ENCODE results near the gene PROM1. TPM values are rescaled to one million over a fixed set of nuclear protein-coding genes. Genes with fewer than 3 reads are reported as not detected.

The PROM1 gene
- total and polyA plus RNA-seq, 9 of the 15 experiments (the other 6 are each of a cell fraction or from before 2014, with no cell fraction given) = 0.05 TPM; not detected in 8

DNA sequence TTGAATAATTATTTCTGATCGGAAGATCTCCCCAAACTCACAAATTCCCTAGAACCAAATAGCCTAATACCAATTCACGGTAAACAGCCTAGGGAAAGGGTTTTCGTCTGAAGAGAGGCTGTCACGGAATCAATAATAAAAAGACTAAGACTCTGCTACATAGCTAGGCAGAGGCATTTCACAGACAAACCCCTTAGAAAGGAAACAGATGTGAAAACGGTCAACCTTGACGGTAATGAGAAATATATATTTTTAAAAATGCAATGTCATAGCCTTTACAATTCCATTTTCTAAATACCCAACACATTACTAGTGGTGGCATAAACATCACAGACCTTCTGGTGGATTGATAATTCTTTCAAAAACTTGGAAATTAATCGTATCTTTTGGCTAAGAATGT, 28.4 kb downstream of the PROM1 start:
- Histone ChIP-seq H3K4me2 (ENCODE audit: insufficient read depth, low read length) (no peak overlapping the region), H2AFZ (ENCODE audit: low read depth, low read length) (no peak overlapping the region), H3K9me1 (ENCODE audit: control insufficient read depth, insufficient read depth, low read length) (no peaks in the 10 kb centered on the region), H3K9me3 (replicated peaks; ENCODE audit: control insufficient read depth, insufficient read depth, low read depth, low read length) (no peaks in the 10 kb centered on the region), H4K20me1 (replicated peaks; ENCODE audit: control insufficient read depth, insufficient read depth, low read length) (no peaks in the 10 kb centered on the region), H3K27ac (ENCODE audit: extremely low read depth, low read depth, low read length) (no peak overlapping the region), H3K9ac (ENCODE audit: insufficient read depth in 1 of 2, low read depth in 2 of 2, low read length in 2 of 2) (no peak overlapping the region), H3K4me1 (replicated peaks in 1 of 2; ENCODE audit: control insufficient read depth in 2 of 2, insufficient read depth in 2 of 2, low read length in 2 of 2) (no peaks in the 10 kb centered on the region), H3K27me3 (ENCODE audit: control insufficient read depth in 2 of 2, insufficient read depth in 2 of 2, low read length in 2 of 2) (peaks cover 12 to 18% of the 10 kb centered on the region in 2 experiments), H3K36me3 (ENCODE audit: control insufficient read depth, insufficient read depth, low read length) (no peaks in the 10 kb centered on the region), H3K4me3 (no peak overlapping the region), H3K79me2 (ENCODE audit: control insufficient read depth, insufficient read depth, low read length) (no peaks in the 10 kb centered on the region)
- BruUV-seq (replicated peaks) = no TSS peak
- intact Hi-C loops (cut with micrococcal nuclease) = no loop called here
- WGBS (ENCODE audit: insufficient coverage, low coverage, missing lambda C conversion rate) = 2% methylated on average over 7 of the region's 7 CpGs
- in situ Hi-C loops (cut with MboI) = no loop called here
- POLR2A ChIA-PET = interaction anchor here (0.8 kb wide), 1 partner anchor 429 kb away, joined by 3 read pairs; no protein-coding TSS in a partner anchor
- CTCF ChIA-PET (ENCODE audit: low intra/inter-chr PET ratio) = no interaction called here
- ATAC-seq = no peak
- no peak for DNase-seq (ENCODE audit: extremely low read depth in 1 of 4, low spot score in 3 of 4)
- TF ChIP-seq HEY1 (CRISPR knock-in tag; IDR thresholded peaks at IDR 0.05; ENCODE audit: borderline replicate concordance) (no peak), SP1 (CRISPR knock-in tag; IDR thresholded peaks at IDR 0.05) (no peak), ZNF133 (CRISPR knock-in tag; IDR thresholded peaks at IDR 0.05) (no peak), RBM39 (optimal IDR thresholded peaks at IDR 0.05; ENCODE audit: low read depth, low read length) (no peak), ZNF778 (CRISPR knock-in tag; IDR thresholded peaks at IDR 0.05) (no peak), GMEB1 (CRISPR knock-in tag; IDR thresholded peaks at IDR 0.05) (no peak), SP2 (IDR thresholded peaks at IDR 0.05; ENCODE audit: extremely low read depth, low read depth, low read length, poor library complexity, severe bottlenecking) (no peak), GATAD2A (IDR thresholded peaks at IDR 0.05) (no peak), ATF2 (CRISPR knock-in tag; IDR thresholded peaks at IDR 0.05) (no peak)
- TF ChIP-seq, protein P1, sequence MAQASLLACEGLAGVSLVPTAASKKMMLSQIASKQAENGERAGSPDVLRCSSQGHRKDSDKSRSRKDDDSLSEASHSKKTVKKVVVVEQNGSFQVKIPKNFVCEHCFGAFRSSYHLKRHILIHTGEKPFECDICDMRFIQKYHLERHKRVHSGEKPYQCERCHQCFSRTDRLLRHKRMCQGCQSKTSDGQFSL (CRISPR knock-in tag; IDR thresholded peaks at IDR 0.05) = no peak
- TF ChIP-seq, protein P1 (tag; IDR thresholded peaks at IDR 0.05) = no peak
- TF ChIP-seq, protein P2, sequence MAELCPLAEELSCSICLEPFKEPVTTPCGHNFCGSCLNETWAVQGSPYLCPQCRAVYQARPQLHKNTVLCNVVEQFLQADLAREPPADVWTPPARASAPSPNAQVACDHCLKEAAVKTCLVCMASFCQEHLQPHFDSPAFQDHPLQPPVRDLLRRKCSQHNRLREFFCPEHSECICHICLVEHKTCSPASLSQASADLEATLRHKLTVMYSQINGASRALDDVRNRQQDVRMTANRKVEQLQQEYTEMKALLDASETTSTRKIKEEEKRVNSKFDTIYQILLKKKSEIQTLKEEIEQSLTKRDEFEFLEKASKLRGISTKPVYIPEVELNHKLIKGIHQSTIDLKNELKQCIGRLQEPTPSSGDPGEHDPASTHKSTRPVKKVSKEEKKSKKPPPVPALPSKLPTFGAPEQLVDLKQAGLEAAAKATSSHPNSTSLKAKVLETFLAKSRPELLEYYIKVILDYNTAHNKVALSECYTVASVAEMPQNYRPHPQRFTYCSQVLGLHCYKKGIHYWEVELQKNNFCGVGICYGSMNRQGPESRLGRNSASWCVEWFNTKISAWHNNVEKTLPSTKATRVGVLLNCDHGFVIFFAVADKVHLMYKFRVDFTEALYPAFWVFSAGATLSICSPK (IDR thresholded peaks at IDR 0.05; ENCODE audit: borderline replicate concordance) = no peak
- no peak for FAIRE-seq

All from K562 (cell line).